HG02588 (cell line): ENCODE data around the gene RRAD.
"Not testable (repeated sequence)": the region's sequence is repeated elsewhere in the genome, so short reads cannot be mapped to it uniquely, and the experiment has no call there.

Experiments
- ATAC-seq: cut with Tn5 transposase; IDR thresholded peaks from one replicate; pipeline ENCODE4 v1.9.1; 2021; ENCODE audit warnings: mild to moderate bottlenecking, moderate library complexity; ENCODE audit not compliant: unreplicated experiment

The RRAD gene

GRCh38 chr16:66925322-66925840 is at the start of gene RRAD:
Gene RRAD (minus strand): TSS chr16:66925535. CDS start chr16:66925179, 356 bp downstream.
- no peak for ATAC-seq

- not testable (repeated sequence) for ATAC-seq
Observed at GRCh38 chr16:66974932-66975246, 49.6 kb upstream of the RRAD start.

GRCh38 chr16:66974156-66974931 is 49.0 kb upstream of the RRAD start:
- ATAC-seq, result not testable (repeated sequence)

GRCh38 chr16:66973716-66974115 is 48.4 kb upstream of the RRAD start:
- no peak for ATAC-seq

GRCh38 chr16:66972983-66973382 is 47.6 kb upstream of the RRAD start:
- ATAC-seq, result no peak

- no peak for ATAC-seq
Observed at GRCh38 chr16:66970775-66971720, 45.7 kb upstream of the RRAD start.

- ATAC-seq, result no peak
Observed at GRCh38 chr16:66968847-66969246, 43.5 kb upstream of the RRAD start.

GRCh38 chr16:66964049-66964448 is 38.7 kb upstream of the RRAD start:
- no peak for ATAC-seq

GRCh38 chr16:66961914-66962313 is 36.6 kb upstream of the RRAD start:
- no peak for ATAC-seq

- no peak for ATAC-seq
Observed at GRCh38 chr16:66961065-66961744, 35.9 kb upstream of the RRAD start, which contains the start of gene CES3. Gene CES3 (plus strand): TSS chr16:66961266. CDS start chr16:66961308, 42 bp downstream.

- ATAC-seq, result no peak
Observed at GRCh38 chr16:66960270-66960669, 34.9 kb upstream of the RRAD start.

- ATAC-seq, result no peak
Observed at GRCh38 chr16:66959704-66960161, 34.4 kb upstream of the RRAD start.

GRCh38 chr16:66958857-66959703 is 33.7 kb upstream of the RRAD start:
- ATAC-seq, result no peak

- not testable (repeated sequence) for ATAC-seq
Observed at GRCh38 chr16:66956154-66956457, 30.8 kb upstream of the RRAD start.

- ATAC-seq, result not testable (repeated sequence)
Observed at GRCh38 chr16:66955363-66956153, 30.2 kb upstream of the RRAD start.

GRCh38 chr16:66954097-66954659 is 28.8 kb upstream of the RRAD start:
- ATAC-seq, result no peak

GRCh38 chr16:66953462-66954096 is 28.2 kb upstream of the RRAD start:
- no peak for ATAC-seq

- ATAC-seq, result no peak
Observed at GRCh38 chr16:66952430-66953110, 27.2 kb upstream of the RRAD start.
